GM21576 (cell line): Measurements from ENCODE around the gene MYH16.
"Not testable (repeated sequence)": the region's sequence is repeated elsewhere in the genome, so short reads cannot be mapped to it uniquely, and the experiment has no call there.

Experiments
- ATAC-seq: cut with Tn5 transposase; IDR thresholded peaks from one replicate; pipeline ENCODE4 v1.9.1; 2021; ENCODE audit warnings: mild to moderate bottlenecking, moderate library complexity; ENCODE audit not compliant: unreplicated experiment

The MYH16 gene

DNA sequence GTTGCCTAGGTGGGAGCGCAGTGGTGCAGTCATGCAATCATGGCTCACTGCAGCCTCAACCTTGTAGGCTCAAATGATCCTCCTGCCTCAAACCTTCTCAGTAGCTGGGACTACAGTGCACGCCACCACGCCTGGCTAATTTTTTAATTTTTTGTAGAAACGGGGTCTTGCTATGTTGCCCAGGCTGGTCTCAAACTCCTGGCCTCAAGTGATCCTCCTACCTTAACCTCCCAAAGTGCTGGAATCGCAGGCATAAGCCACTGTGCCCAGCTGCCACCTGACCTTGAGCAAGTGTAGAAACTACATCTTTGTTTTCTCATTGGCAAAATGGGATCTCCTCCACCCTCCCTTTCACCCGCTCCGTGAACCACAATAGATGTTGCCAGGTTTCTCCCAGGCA is 15.0 kb upstream of the MYH16 start:
- no peak for ATAC-seq

DNA sequence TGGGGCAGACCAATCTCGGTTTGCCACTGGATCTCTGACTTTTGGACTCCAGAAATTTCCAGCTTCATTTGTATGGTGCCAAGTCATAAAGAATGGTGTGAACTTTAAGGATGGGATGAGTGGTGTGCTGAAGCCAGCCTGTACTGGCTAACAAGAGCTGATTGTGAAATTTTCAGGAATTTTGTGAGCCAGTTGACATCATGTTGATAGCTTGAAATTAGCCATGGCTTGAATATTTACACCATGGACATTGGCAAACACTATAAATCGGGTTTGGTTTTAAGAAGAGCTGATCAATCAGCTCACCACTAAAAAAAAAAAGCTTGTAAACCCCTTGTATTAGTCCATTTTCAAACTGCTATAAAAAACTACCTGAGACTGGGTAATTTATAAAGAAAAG is 14.1 kb upstream of the MYH16 start:
- no peak for ATAC-seq

GRCh38 chr7:99260395-99260794 is 12.2 kb upstream of the MYH16 start:
- no peak for ATAC-seq

DNA sequence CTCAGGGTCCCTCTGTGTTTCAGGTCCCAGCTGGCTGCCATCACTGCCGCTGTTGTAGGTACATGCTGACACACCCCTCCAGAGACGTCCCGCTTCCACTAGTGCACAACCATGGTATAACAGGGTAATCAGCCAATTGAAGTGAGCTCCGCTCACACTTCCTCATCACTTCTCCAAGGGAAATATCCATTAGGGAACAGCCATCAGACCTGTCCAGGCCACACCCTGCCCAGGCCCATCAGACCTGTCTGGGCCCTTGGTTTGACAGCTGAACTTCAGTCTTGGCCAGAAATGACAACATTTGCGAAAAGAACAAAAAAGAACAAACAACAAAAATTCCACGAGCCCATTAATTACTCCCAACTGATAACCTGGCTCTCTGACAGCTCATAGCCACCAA is 11.0 kb upstream of the MYH16 start:
- ATAC-seq = no peak

GRCh38 chr7:99265848-99266480 is 6.7 kb upstream of the MYH16 start:
- no peak for ATAC-seq

- no peak for ATAC-seq
Measured at GRCh38 chr7:99267481-99267840, 5.2 kb upstream of the MYH16 start.

DNA sequence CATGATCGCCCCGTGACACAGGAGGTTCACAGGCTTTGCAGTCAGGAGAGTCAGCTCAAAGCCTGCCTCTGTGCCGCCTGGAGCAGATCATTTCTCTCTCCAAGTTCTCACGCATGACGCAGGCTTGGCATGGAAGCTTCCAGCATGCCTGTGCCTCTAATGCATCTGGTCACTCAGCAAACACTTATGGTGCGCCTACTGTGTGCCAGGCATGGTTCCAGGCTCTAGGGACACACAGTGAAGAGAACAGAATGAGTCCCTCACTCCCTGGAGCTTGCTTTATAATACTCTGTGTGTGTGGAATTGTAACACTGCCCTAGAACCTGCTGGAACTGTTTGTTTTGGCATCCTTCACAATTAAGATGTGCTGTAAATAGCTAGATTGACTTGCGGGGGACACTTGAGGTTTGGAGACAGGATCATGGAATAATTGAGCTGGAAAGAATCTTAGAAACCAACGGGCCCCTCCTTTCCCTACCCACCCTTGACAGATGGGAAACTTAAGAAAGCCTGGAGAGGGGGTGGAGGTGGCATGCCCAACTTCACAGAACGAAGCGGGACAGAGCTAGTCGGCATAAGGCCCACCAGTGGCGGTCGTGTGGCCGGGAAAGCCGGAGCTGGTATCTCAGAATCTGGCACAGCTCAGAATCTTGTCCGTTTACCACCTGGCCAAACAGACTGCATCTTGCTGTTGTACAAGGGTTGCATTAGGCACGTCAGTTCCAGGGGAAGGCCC is 4.6 kb upstream of the MYH16 start:
- no peak for ATAC-seq

DNA sequence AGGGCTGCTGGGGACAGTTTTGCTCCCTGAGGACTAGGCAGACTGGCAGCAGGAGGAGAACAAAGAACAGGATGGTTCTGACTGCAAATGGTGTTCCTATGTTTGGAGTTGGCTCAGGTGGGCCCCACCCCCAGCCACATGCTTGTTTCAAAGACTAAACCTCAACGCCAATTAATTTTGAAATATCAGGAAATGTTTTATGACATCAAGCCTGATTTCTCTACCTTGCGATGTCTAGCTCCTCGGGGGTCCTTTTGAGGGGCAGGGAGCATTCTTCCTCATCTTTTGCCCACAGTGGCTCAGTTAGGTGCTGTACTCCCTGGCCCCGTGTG is 4.1 kb upstream of the MYH16 start:
- no peak for ATAC-seq

GRCh38 chr7:99270702-99271101 is 1.9 kb upstream of the MYH16 start:
- ATAC-seq = no peak

DNA sequence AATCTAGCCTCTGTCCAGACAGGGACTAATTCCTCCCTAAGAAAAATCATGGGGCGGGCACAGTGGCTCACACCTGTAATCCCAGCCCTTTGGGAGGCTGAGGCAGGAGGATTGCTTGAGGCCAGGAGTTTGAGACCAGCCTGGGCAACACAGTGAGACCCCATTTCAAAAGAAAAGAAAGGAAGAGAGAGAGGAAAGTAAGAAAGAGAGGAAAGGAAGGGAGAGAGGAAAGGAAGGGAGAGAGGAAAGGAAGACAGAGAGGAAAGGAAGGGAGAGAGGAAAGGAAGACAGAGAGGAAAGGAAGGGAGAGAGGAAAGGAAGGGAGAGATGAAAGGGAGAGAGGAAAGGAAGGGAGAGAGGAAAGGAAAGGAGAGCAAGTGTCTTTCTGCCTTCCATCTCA is 922 bp downstream of the MYH16 start:
- ATAC-seq = not testable (repeated sequence)

- ATAC-seq = not testable (repeated sequence)
Measured at GRCh38 chr7:99274908-99275307, 2.3 kb downstream of the MYH16 start.

DNA sequence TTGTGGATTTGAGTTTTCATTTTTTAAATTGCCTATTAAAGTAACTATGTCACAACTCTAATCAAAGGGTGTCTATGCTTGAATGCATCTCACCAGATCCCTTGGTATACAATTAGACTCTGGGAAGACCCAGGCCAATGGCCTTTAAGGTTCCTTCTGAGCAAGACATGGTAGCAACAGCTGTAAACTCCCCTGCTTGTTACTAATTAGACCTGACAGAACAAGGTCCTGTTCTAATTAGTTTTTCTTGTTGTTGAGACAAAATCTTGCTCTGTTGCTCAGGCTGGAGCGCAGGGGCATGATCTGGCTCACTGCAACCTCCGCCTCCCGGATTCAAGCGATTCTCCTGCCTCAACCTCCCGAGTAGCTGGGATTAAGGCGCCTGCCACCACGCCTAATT is 2.9 kb downstream of the MYH16 start:
- ATAC-seq = no peak

DNA sequence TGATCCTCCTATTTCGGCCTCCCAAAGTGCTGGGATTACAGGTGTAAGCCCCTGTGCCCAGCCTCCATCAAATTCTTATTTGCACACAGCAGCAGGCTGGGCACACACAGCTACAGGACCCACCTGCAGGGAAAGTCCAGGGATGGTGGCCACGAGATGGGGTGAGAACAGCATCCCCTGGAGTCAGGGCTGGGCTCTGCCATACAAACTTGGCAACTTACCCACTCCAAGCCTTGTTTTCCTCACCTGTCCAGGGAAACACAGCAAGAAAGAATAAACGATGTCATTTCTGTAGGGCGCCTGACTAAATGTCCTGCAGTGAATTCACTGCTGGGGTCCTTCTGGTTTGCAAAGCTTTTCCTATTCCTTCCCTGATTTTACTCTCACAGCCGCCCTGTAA is 5.5 kb downstream of the MYH16 start:
- no peak for ATAC-seq

DNA sequence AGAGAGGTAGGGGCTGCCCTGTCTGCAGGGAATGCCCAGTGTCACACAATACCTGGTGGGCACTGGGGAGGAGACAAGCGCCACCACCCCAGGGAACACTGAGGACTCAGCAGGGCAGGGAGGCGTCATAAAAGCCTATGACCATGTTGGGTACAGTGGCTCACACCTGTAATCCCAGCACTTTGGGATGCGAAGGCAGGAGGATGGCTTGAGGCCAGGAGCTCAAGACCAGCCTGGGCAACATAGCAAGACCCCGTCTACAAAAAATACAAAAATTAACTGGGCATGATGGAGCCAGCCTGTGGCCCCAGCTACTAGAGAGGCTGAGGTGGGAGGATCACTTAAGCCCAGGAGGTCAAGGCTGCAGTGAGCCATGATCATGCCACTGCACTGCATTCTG is 11.5 kb downstream of the MYH16 start:
- ATAC-seq = not testable (repeated sequence)

DNA sequence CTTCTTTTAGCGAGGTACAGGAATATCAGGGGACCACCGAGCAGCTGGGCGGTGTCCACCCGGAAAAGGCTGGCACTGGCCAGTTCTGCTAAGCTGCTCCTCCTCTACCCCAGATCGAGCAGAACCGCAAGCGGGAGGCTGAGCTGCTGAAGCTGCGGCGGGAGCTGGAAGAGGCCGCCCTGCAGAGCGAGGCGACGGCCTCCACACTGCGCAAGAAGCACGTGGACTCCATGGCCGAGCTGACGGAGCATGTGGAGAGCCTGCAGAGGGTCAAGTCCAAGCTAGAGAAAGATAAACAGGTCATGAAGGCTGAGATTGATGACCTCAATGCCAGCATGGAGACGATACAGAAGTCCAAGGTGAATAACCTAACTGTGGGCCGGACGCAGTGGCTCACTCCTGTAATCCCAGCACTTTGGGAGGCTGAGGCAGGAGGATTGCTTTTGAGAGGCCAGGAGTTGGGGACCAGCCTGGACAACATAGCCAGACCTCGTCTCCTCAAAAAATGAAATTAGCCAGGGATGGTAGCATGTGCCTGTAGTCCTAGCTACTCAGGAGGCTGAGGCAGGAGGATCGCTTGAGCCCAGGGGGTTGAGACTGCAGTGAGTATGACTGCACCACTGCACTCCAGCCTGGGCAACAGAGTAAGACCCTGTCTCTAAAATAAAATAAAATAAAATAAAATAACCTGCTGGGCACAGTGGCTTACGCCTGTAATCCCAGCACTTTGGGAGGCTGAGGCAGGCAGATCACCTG is 15.3 kb downstream of the MYH16 start:
- no peak for ATAC-seq

- ATAC-seq = no peak
Measured at GRCh38 chr7:99289185-99289584, 16.5 kb downstream of the MYH16 start.

- ATAC-seq = not testable (repeated sequence)
Measured at GRCh38 chr7:99290148-99290547, 17.5 kb downstream of the MYH16 start.

- no peak for ATAC-seq
Measured at GRCh38 chr7:99290980-99291607, 18.5 kb downstream of the MYH16 start.

- no peak for ATAC-seq
Measured at GRCh38 chr7:99292127-99292526, 19.5 kb downstream of the MYH16 start.

DNA sequence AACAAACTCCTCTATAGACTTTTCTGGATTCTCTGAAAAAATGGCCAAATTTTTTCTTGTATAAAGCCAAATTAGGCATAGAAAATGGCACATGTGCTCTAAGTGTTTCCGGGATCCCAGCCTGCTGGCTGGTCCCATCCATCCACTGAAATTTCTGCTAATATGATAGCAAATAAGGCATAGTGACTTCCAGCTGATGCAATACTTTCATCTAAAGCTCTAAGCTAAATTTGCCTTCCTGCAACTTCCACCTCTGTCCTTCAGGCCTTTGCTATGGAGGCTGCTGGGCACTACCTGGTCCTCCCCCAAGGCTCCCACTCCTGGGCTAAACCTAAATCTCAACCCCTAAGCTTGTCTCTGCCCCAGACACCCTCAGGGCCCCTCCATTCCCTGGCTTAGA is 20.5 kb downstream of the MYH16 start:
- no peak for ATAC-seq

- ATAC-seq = no peak
Measured at GRCh38 chr7:99293650-99294049, 21.0 kb downstream of the MYH16 start.

- no peak for ATAC-seq
Measured at GRCh38 chr7:99296471-99296870, 23.8 kb downstream of the MYH16 start.
